Measurements from ENCODE around the gene DNMT3B.

- no peak for TF ChIP-seq CTCF (IDR thresholded peaks at IDR 0.05)
- no peak for TF ChIP-seq POLR2AphosphoS5 (IDR thresholded peaks at IDR 0.05; ENCODE audit: low read depth, low read length)
Measured at GRCh38 chr20:32823078-32823477, 60.9 kb downstream of the DNMT3B start.
